Measurements from ENCODE around the gene SOX14.

The SOX14 gene

GRCh38 chr3:137809509-137809908, 45.4 kb downstream of the SOX14 start:
- no peak for DNase-seq (ENCODE audit: low spot score)
- Histone ChIP-seq H2AFZ (ENCODE audit: low read length) (no peak overlapping the region), H2BK120ac (ENCODE audit: low read depth, low read length) (no peak overlapping the region), H2BK12ac (ENCODE audit: low read length) (no peak overlapping the region), H3K4me1 (ENCODE audit: control insufficient read depth in 2 of 2, insufficient read depth in 1 of 2, low read depth in 1 of 2, low read length in 2 of 2) (peaks cover 0 to under 1% of the 10 kb centered on the region in 2 donors), H3K27me3 (ENCODE audit: control insufficient read depth in 3 of 3, insufficient read depth in 3 of 3, low read depth in 1 of 3, low read length in 3 of 3) (no peaks in the 10 kb centered on the region), H3K79me1 (ENCODE audit: low read depth, low read length) (no peaks in the 10 kb centered on the region), H3K4me3 (ENCODE audit: low read length in 2 of 2) (no peak overlapping the region), H2BK15ac (ENCODE audit: low read length) (no peak overlapping the region), H3K14ac (ENCODE audit: low read length) (no peak overlapping the region), H4K8ac (ENCODE audit: low read depth, low read length) (no peak overlapping the region), H4K91ac (ENCODE audit: low read depth, low read length, poor library complexity) (no peak overlapping the region), H3K36me3 (replicated peaks in 1 of 2; ENCODE audit: control insufficient read depth in 2 of 2, insufficient read depth in 2 of 2, low read length in 2 of 2) (no peaks in the 10 kb centered on the region), H3K9ac (ENCODE audit: low read depth, low read length, poor library complexity) (no peak overlapping the region), H3K4me2 (ENCODE audit: insufficient read depth, low read length, poor library complexity, severe bottlenecking) (no peak overlapping the region), H3K23ac (ENCODE audit: low read depth, low read length, poor library complexity) (no peak overlapping the region), H2AK5ac (ENCODE audit: low read depth, low read length) (no peak overlapping the region), H3K18ac (ENCODE audit: low read length) (no peak overlapping the region), H3K27ac (replicated peaks; ENCODE audit: low read length) (no peak overlapping the region), H3K4ac (ENCODE audit: low read length) (no peak overlapping the region), H2BK5ac (ENCODE audit: low read length) (no peak overlapping the region), H3K9me3 (replicated peaks in 1 of 2; ENCODE audit: control insufficient read depth in 2 of 2, insufficient read depth in 1 of 2, low read depth in 1 of 2, low read length in 2 of 2) (no peaks in the 10 kb centered on the region)

DNA sequence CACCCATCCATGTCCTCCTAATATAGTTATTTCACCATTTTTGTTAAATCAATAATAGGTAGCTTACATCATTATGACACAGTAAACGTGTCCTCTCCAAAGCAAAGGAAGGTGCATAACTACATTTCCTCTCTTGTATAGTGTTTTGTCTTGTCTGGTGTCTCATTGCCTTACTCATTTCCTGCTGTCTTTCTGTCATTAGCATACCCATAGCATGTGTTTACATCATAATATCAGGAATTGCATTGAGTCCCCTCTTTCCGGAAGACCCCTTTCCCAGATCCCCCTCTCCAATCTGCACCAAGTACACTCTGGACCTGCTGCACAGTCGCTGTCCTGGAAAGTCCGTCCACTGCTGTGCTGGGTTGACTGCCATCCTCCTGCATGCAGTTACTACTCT, 47.9 kb downstream of the SOX14 start:
- H3K4me3 ChIP-seq (ENCODE audit: low read length in 2 of 2) = no peak overlapping the region
- no peak overlapping the region for H3K27ac ChIP-seq (replicated peaks; ENCODE audit: low read length)
- no peak overlapping the region for H2AK5ac ChIP-seq (ENCODE audit: low read depth, low read length)
- H3K9me3 ChIP-seq (replicated peaks in 1 of 2; ENCODE audit: control insufficient read depth in 2 of 2, insufficient read depth in 1 of 2, low read depth in 1 of 2, low read length in 2 of 2) = no peaks in the 10 kb centered on the region
- H4K8ac ChIP-seq (ENCODE audit: low read depth, low read length) = no peak overlapping the region
- H3K79me1 ChIP-seq (ENCODE audit: low read depth, low read length) = no peaks in the 10 kb centered on the region
- no peak overlapping the region for H3K14ac ChIP-seq (ENCODE audit: low read length)
- H3K27me3 ChIP-seq (ENCODE audit: control insufficient read depth in 3 of 3, insufficient read depth in 3 of 3, low read depth in 1 of 3, low read length in 3 of 3) = no peaks in the 10 kb centered on the region
- H3K9ac ChIP-seq (ENCODE audit: low read depth, low read length, poor library complexity) = no peak overlapping the region
- no peak overlapping the region for H2BK12ac ChIP-seq (ENCODE audit: low read length)
- H4K91ac ChIP-seq (ENCODE audit: low read depth, low read length, poor library complexity) = no peak overlapping the region
- H3K18ac ChIP-seq (ENCODE audit: low read length) = no peak overlapping the region
- H3K4ac ChIP-seq (ENCODE audit: low read length) = no peak overlapping the region
- H2BK120ac ChIP-seq (ENCODE audit: low read depth, low read length) = no peak overlapping the region
- H3K36me3 ChIP-seq (replicated peaks in 1 of 2; ENCODE audit: control insufficient read depth in 2 of 2, insufficient read depth in 2 of 2, low read length in 2 of 2) = no peaks in the 10 kb centered on the region
- H3K4me1 ChIP-seq (ENCODE audit: control insufficient read depth in 2 of 2, insufficient read depth in 1 of 2, low read depth in 1 of 2, low read length in 2 of 2) = peaks cover 0 to 2% of the 10 kb centered on the region in 2 donors
- H2AFZ ChIP-seq (ENCODE audit: low read length) = no peak overlapping the region
- WGBS, 2 donors (ENCODE audit: extremely low coverage in 2 of 2, insufficient read length in 2 of 2, insufficient replicate concordance in 1 of 2) = no CpG with 5 or more reads among the region's 4 CpGs
- no peak overlapping the region for H3K23ac ChIP-seq (ENCODE audit: low read depth, low read length, poor library complexity)
- no peak overlapping the region for H2BK15ac ChIP-seq (ENCODE audit: low read length)
- no peak overlapping the region for H3K4me2 ChIP-seq (ENCODE audit: insufficient read depth, low read length, poor library complexity, severe bottlenecking)
- no peak overlapping the region for H2BK5ac ChIP-seq (ENCODE audit: low read length)
- no peak for DNase-seq (ENCODE audit: low spot score)

DNA sequence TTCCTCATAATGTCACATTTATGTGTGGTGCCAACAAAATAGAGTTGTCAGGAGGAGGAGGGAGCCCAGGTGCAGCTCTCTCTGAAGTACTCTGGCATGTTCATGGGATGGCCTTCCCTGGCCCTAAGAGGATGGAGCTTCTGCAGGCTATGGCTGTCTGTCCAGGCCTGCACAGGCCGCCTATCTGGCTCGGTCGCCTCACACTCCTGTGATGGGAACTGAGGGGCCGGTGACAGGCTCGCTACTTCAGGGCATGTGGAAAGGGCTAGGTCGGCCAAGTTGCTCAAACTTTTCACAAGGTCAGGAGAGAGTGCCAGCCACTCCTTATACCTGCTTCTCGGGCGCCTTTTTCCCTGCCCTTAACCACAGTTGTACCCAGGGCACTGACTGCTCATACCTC, 51.1 kb downstream of the SOX14 start:
- H3K36me3 ChIP-seq (replicated peaks in 1 of 2; ENCODE audit: control insufficient read depth in 2 of 2, insufficient read depth in 2 of 2, low read length in 2 of 2) = no peaks in the 10 kb centered on the region
- H2AFZ ChIP-seq (ENCODE audit: low read length) = no peak overlapping the region
- H2AK5ac ChIP-seq (ENCODE audit: low read depth, low read length) = no peak overlapping the region
- DNase-seq (ENCODE audit: low spot score) = no peak
- H4K8ac ChIP-seq (ENCODE audit: low read depth, low read length) = no peak overlapping the region
- no peak overlapping the region for H3K4me3 ChIP-seq (ENCODE audit: low read length in 2 of 2)
- no peak overlapping the region for H3K27ac ChIP-seq (replicated peaks; ENCODE audit: low read length)
- no peak overlapping the region for H3K4ac ChIP-seq (ENCODE audit: low read length)
- H3K9me3 ChIP-seq (replicated peaks in 1 of 2; ENCODE audit: control insufficient read depth in 2 of 2, insufficient read depth in 1 of 2, low read depth in 1 of 2, low read length in 2 of 2) = no peaks in the 10 kb centered on the region
- H2BK15ac ChIP-seq (ENCODE audit: low read length) = no peak overlapping the region
- H3K9ac ChIP-seq (ENCODE audit: low read depth, low read length, poor library complexity) = no peak overlapping the region
- H2BK12ac ChIP-seq (ENCODE audit: low read length) = no peak overlapping the region
- H3K27me3 ChIP-seq (ENCODE audit: control insufficient read depth in 3 of 3, insufficient read depth in 3 of 3, low read depth in 1 of 3, low read length in 3 of 3) = no peaks in the 10 kb centered on the region
- no peak overlapping the region for H2BK5ac ChIP-seq (ENCODE audit: low read length)
- no CpG with 5 or more reads among the region's 8 CpGs for WGBS, 2 donors (ENCODE audit: extremely low coverage in 2 of 2, insufficient read length in 2 of 2, insufficient replicate concordance in 1 of 2)
- H3K4me1 ChIP-seq (ENCODE audit: control insufficient read depth in 2 of 2, insufficient read depth in 1 of 2, low read depth in 1 of 2, low read length in 2 of 2) = peaks cover 0 to 2% of the 10 kb centered on the region in 2 donors
- H4K91ac ChIP-seq (ENCODE audit: low read depth, low read length, poor library complexity) = no peak overlapping the region
- no peak overlapping the region for H3K18ac ChIP-seq (ENCODE audit: low read length)
- H3K4me2 ChIP-seq (ENCODE audit: insufficient read depth, low read length, poor library complexity, severe bottlenecking) = no peak overlapping the region
- H3K14ac ChIP-seq (ENCODE audit: low read length) = no peak overlapping the region
- H3K79me1 ChIP-seq (ENCODE audit: low read depth, low read length) = no peaks in the 10 kb centered on the region
- no peak overlapping the region for H2BK120ac ChIP-seq (ENCODE audit: low read depth, low read length)
- no peak overlapping the region for H3K23ac ChIP-seq (ENCODE audit: low read depth, low read length, poor library complexity)
